Measurements from ENCODE around the gene GFY.

DNA sequence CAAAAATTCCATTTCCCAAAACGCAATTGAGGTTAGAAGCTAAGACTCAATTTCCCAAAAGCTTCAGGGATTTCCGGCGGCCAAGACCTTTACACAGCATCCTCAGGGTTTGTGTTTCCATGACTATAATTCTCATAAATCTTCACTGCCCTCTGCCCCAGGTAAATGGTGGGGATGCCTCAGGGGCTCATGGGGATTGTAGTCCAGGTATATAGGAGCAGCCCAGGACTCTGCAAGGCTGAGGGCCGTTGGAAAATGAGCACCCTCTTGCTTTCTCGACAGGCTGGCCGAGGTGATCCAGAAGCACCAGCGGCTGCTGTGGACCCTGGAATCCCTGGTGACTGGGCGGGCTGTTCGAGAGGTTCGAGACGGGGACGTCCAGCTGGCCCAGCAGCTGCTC is 34.2 kb downstream of the GFY start:
- no peak for TF ChIP-seq EZH2 (IDR thresholded peaks at IDR 0.05; ENCODE audit: insufficient read depth, poor library complexity, severe bottlenecking)
- TF ChIP-seq EZH2phosphoT487 (IDR thresholded peaks at IDR 0.05; ENCODE audit: insufficient read depth, low read depth) = no peak
